ENCODE results near the gene ZCCHC7. TPM values are rescaled to one million over a fixed set of nuclear protein-coding genes. Genes with fewer than 3 reads are reported as not detected.

The ZCCHC7 gene
- total and polyA plus RNA-seq, 4 donors: 3.3 to 9.7 (median 7.6) TPM

DNA sequence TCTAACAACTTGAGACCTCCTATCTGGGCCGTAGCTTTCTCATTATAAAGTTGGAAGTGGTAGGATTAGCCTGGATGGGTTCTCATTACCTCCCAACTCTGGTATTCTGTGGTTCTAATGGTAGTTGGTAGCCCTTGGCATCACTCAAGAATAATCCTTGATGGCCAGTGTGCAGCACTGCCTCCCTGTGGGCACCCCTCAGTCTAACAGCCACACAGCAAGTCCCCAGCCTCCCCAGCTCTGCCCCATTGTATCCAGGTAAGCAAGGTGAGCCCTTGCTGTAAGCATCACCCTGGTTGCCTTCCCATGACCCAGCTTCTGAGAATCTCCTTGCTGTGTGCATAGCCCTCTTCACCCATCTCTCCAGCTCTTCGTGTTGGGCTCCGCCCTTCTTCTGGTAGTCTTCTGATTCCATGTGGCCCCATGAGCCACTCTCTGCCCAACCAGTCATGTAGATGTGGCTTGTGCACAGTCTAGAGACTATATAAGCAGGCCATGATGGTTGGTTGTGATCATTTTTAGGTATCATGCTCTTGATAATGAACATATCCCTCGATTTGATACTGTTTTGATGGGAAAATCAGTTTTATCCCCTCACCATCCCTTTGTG is 244.5 kb downstream of the ZCCHC7 start:
- H3K36me3 ChIP-seq (ENCODE audit: control insufficient read depth in 4 of 4, insufficient read depth in 3 of 4, low read depth in 1 of 4, low read length in 3 of 4): no peaks in the 10 kb centered on the region

DNA sequence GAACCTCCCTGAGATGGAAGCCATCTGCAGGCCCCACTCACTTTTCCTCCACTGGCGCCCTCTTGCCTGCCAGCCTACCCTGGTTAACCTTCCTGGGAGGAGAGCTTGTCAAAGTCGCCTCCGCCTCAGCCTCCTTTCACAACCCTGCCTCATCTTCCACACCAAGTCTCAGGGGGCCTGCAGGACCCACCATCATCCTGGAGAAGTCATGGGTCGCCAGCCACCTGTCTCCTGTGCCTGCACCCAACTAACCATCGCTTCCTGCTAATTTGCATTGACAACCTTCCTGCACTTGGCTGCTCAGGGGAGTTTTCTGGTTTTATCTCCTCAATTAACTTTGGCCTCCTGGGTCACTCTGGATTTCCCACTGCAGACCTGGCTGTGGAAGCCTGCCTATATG is 249.3 kb downstream of the ZCCHC7 start:
- Histone ChIP-seq H3K27me3 (ENCODE audit: control insufficient read depth in 4 of 4, insufficient read depth in 4 of 4, low read length in 3 of 4) (no peaks in the 10 kb centered on the region), H3K4me1 (ENCODE audit: control insufficient read depth in 4 of 4, insufficient read depth in 4 of 4, low read length in 3 of 4) (no peaks in the 10 kb centered on the region), H3K9ac (ENCODE audit: low read depth in 1 of 2, low read length in 2 of 2) (no peak overlapping the region), H3K9me3 (ENCODE audit: control insufficient read depth in 4 of 4, low read length in 3 of 4) (no peaks in the 10 kb centered on the region), H3K27ac (ENCODE audit: low read depth in 1 of 2, low read length in 2 of 2) (no peak overlapping the region), H3K4me3 (ENCODE audit: low read depth in 1 of 3, low read length in 3 of 3) (no peak overlapping the region), H3K36me3 (ENCODE audit: control insufficient read depth in 4 of 4, insufficient read depth in 3 of 4, low read depth in 1 of 4, low read length in 3 of 4) (no peaks in the 10 kb centered on the region)
- TF ChIP-seq, protein P1, sequence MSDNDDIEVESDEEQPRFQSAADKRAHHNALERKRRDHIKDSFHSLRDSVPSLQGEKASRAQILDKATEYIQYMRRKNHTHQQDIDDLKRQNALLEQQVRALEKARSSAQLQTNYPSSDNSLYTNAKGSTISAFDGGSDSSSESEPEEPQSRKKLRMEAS (IDR thresholded peaks at IDR 0.05): no peak
- TF ChIP-seq EGR1 (IDR thresholded peaks at IDR 0.05; ENCODE audit: low read depth in 2 of 2): no peak
- TF ChIP-seq SP1 (IDR thresholded peaks at IDR 0.05): no peak
- no peak for TF ChIP-seq YY1 (IDR thresholded peaks at IDR 0.05)
- no peak for TF ChIP-seq FOXA2 (IDR thresholded peaks at IDR 0.05)
- no peak for TF ChIP-seq HNF4A (conservative IDR thresholded peaks at IDR 0.05)
- no peak for TF ChIP-seq RXRA (IDR thresholded peaks at IDR 0.05)
- no peak for TF ChIP-seq JUND (IDR thresholded peaks at IDR 0.05)
- TF ChIP-seq, protein P2, sequence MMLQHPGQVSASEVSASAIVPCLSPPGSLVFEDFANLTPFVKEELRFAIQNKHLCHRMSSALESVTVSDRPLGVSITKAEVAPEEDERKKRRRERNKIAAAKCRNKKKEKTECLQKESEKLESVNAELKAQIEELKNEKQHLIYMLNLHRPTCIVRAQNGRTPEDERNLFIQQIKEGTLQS (IDR thresholded peaks at IDR 0.05): no peak
- TF ChIP-seq, protein P3, sequence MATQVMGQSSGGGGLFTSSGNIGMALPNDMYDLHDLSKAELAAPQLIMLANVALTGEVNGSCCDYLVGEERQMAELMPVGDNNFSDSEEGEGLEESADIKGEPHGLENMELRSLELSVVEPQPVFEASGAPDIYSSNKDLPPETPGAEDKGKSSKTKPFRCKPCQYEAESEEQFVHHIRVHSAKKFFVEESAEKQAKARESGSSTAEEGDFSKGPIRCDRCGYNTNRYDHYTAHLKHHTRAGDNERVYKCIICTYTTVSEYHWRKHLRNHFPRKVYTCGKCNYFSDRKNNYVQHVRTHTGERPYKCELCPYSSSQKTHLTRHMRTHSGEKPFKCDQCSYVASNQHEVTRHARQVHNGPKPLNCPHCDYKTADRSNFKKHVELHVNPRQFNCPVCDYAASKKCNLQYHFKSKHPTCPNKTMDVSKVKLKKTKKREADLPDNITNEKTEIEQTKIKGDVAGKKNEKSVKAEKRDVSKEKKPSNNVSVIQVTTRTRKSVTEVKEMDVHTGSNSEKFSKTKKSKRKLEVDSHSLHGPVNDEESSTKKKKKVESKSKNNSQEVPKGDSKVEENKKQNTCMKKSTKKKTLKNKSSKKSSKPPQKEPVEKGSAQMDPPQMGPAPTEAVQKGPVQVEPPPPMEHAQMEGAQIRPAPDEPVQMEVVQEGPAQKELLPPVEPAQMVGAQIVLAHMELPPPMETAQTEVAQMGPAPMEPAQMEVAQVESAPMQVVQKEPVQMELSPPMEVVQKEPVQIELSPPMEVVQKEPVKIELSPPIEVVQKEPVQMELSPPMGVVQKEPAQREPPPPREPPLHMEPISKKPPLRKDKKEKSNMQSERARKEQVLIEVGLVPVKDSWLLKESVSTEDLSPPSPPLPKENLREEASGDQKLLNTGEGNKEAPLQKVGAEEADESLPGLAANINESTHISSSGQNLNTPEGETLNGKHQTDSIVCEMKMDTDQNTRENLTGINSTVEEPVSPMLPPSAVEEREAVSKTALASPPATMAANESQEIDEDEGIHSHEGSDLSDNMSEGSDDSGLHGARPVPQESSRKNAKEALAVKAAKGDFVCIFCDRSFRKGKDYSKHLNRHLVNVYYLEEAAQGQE (IDR thresholded peaks at IDR 0.05): no peak
- TF ChIP-seq TAF1 (conservative IDR thresholded peaks at IDR 0.05): no peak
- TF ChIP-seq ZBTB33 (IDR thresholded peaks at IDR 0.05): no peak
- no peak for TF ChIP-seq CTCF (IDR thresholded peaks at IDR 0.05; ENCODE audit: low read depth, low read length, missing input control)
- no peak for TF ChIP-seq NR2F2 (IDR thresholded peaks at IDR 0.05)
- TF ChIP-seq RAD21 (IDR thresholded peaks at IDR 0.05): no peak
- TF ChIP-seq HNF4G (IDR thresholded peaks at IDR 0.05): no peak
- no peak for TF ChIP-seq GABPA (IDR thresholded peaks at IDR 0.05 in 1 of 2, conservative IDR thresholded peaks at IDR 0.05 in 1 of 2)
- TF ChIP-seq FOXA1 (IDR thresholded peaks at IDR 0.05): no peak
- DNase-seq (ENCODE audit: low spot score): no peak
- 96% methylated on average over 5 of the region's 5 CpGs for WGBS

More for the DNA sequence above, 244.5 kb downstream of the ZCCHC7 start:
- H3K27ac ChIP-seq (ENCODE audit: low read depth in 1 of 2, low read length in 2 of 2): no peak overlapping the region
- DNase-seq (ENCODE audit: low spot score): no peak
- no peak overlapping the region for H3K4me3 ChIP-seq (ENCODE audit: low read depth in 1 of 3, low read length in 3 of 3)
- no peaks in the 10 kb centered on the region for H3K27me3 ChIP-seq (ENCODE audit: control insufficient read depth in 4 of 4, insufficient read depth in 4 of 4, low read length in 3 of 4)
- H3K9me3 ChIP-seq (ENCODE audit: control insufficient read depth in 4 of 4, low read length in 3 of 4): no peaks in the 10 kb centered on the region
- 91% methylated on average over 4 of the region's 4 CpGs for WGBS
- H3K9ac ChIP-seq (ENCODE audit: low read depth in 1 of 2, low read length in 2 of 2): no peak overlapping the region
- H3K4me1 ChIP-seq (ENCODE audit: control insufficient read depth in 4 of 4, insufficient read depth in 4 of 4, low read length in 3 of 4): no peaks in the 10 kb centered on the region
- peak; percentile 28 to 40 for TF ChIP-seq RAD21 (IDR thresholded peaks at IDR 0.05)
- no peak for TF ChIP-seq RXRA (IDR thresholded peaks at IDR 0.05)
